A549 (cell line): ENCODE data around the gene GNLY. TPM values are rescaled to one million over a fixed set of nuclear protein-coding genes. Genes with fewer than 3 reads are reported as not detected.
A peak's percentile ranks its signal among the peaks of the same experiment; 100 is the strongest.

Experiments
- ATAC-seq, 2 experiments: fragments of 200-7000 bp in 1 of 2; fragments of >200 bp in 1 of 2; cut with Nextera tagmentation in 1 of 2; cut with Tn5 transposase in 1 of 2; 3 replicates each; pipeline versions ENCODE4 v1.8.0 to v1.9.1; 2018 to 2020; ENCODE audit warnings: mild to moderate bottlenecking in 1 of 2, moderate library complexity in 1 of 2
- CTCF ChIA-PET: fragments of 300-600 bp; sonication (Branson Sonifier 250); formaldehyde crosslinking; extraction: SDS; loops from one replicate; lab custom pipeline; 2021; ENCODE audit warnings: antibody characterized with exemption, inconsistent platforms; lab: Yijun Ruan, JAX
- POLR2A ChIA-PET: fragments of 350-600 bp; formaldehyde crosslinking; extraction: SDS; loops from one replicate; lab custom pipeline; 2021; ENCODE audit warnings: antibody characterized with exemption, inconsistent platforms; lab: Yijun Ruan, JAX
- DNase-seq, 2 experiments: peaks; one replicate each; pipeline versions ENCODE4 v3.0.0 to v3.0.0-alpha.2; 2011 to 2016; ENCODE audit warnings: low read depth in 1 of 2, low spot score in 1 of 2
- FAIRE-seq: peaks from 2 replicates; lab custom pipeline; 2011; peaks lifted over from hg19 to GRCh38; lab: Jason Lieb, UNC
- H3K27ac ChIP-seq, 2 experiments: fragments of >200 bp; sonication (Bioruptor Twin); formaldehyde crosslinking; 3 replicates each; pipeline ENCODE4 v1.5.1; 2016 to 2017
- H3K4me1 ChIP-seq: fragments of >200 bp; sonication (Bioruptor Twin); formaldehyde crosslinking; 3 replicates; pipeline ENCODE4 v1.6.1; 2016
- H3K4me2 ChIP-seq: fragments of >200 bp; sonication (Bioruptor Twin); formaldehyde crosslinking; 3 replicates; pipeline ENCODE4 v1.6.1; 2016
- H3K4me3 ChIP-seq: fragments of >200 bp; sonication (Bioruptor Twin); formaldehyde crosslinking; 3 replicates; pipeline ENCODE4 v1.5.1; 2016
- H3K9me3 ChIP-seq: fragments of >200 bp; sonication (Bioruptor Twin); formaldehyde crosslinking; 3 replicates; pipeline ENCODE4 v1.6.1; 2016
- BHLHE40 ChIP-seq: IDR thresholded peaks from 2 replicates; pipeline ENCODE4 v1.6.1; 2012; ENCODE audit warnings: low read depth, low read length, inconsistent platforms
- CEBPB ChIP-seq, 2 experiments: fragments of >200 bp in 1 of 2; sonication (Bioruptor Twin) in 1 of 2; formaldehyde crosslinking in 1 of 2; IDR thresholded peaks; 2 replicates each; pipeline ENCODE4 v1.6.1; 2012 to 2016
- EP300 ChIP-seq, 2 experiments: fragments of >200 bp; sonication (Bioruptor Twin); formaldehyde crosslinking; IDR thresholded peaks; 2 replicates in 1 of 2; 3 replicates in 1 of 2; pipeline ENCODE4 v1.6.1; 2016 to 2017
- ESRRA ChIP-seq: fragments of 150-350 bp; IDR thresholded peaks from 2 replicates; pipeline ENCODE4 v1.6.1; 2014; ENCODE audit warnings: mild to moderate bottlenecking, low read length, borderline replicate concordance
- FOSB ChIP-seq: fragments of 250-450 bp; sonication (Bioruptor Pico); IDR thresholded peaks from 2 replicates; pipeline ENCODE4 v1.5.0; 2020; ENCODE audit warnings: mild to moderate bottlenecking, moderate library complexity
- FOXS1 ChIP-seq: fragments of 250-450 bp; sonication (Bioruptor Pico); IDR thresholded peaks from 2 replicates; pipeline ENCODE4 v1.5.0; 2020; ENCODE audit warnings: mild to moderate bottlenecking, moderate library complexity
- GATA3 ChIP-seq: IDR thresholded peaks from 2 replicates; pipeline ENCODE4 v1.6.1; 2012; ENCODE audit warnings: borderline replicate concordance
- HDAC2 ChIP-seq: fragments of 200-600 bp; sonication (generic); IDR thresholded peaks from 2 replicates; pipeline ENCODE4 v1.6.1; 2016
- HEYL ChIP-seq: fragments of 250-450 bp; sonication (Bioruptor Pico); IDR thresholded peaks from 2 replicates; pipeline ENCODE4 v1.8.0; 2021; ENCODE audit warnings: mild to moderate bottlenecking, moderate library complexity
- HOXA7 ChIP-seq: fragments of 250-450 bp; sonication (Bioruptor Pico); IDR thresholded peaks from 2 replicates; pipeline ENCODE4 v1.5.0; 2020; ENCODE audit warnings: mild to moderate bottlenecking, moderate library complexity
- HOXB13 ChIP-seq: fragments of 250-450 bp; sonication (Bioruptor Pico); IDR thresholded peaks from 2 replicates; pipeline ENCODE4 v1.5.0; 2020; ENCODE audit warnings: low read depth, mild to moderate bottlenecking, moderate library complexity
- JUN ChIP-seq, 2 experiments: fragments of >200 bp; sonication (Bioruptor Twin); formaldehyde crosslinking; IDR thresholded peaks; 2 replicates in 1 of 2; 3 replicates in 1 of 2; pipeline ENCODE4 v1.6.1; 2016 to 2017
- JUNB ChIP-seq: fragments of >200 bp; sonication (Bioruptor Twin); formaldehyde crosslinking; IDR thresholded peaks from 2 replicates; pipeline ENCODE4 v1.6.1; 2016
- MYC ChIP-seq: IDR thresholded peaks from 2 replicates; pipeline ENCODE4 v1.6.1; 2012; ENCODE audit warnings: mild to moderate bottlenecking, inconsistent platforms, low read length, improper control_type of control experiment, borderline replicate concordance
- NPAS2 ChIP-seq: fragments of 250-450 bp; sonication (Bioruptor Pico); IDR thresholded peaks from 2 replicates; pipeline ENCODE4 v1.8.0; 2022; ENCODE audit warnings: mild to moderate bottlenecking, moderate library complexity, borderline replicate concordance
- POLR2A ChIP-seq: IDR thresholded peaks from 2 replicates; pipeline ENCODE4 v1.6.1; 2012; ENCODE audit warnings: mild to moderate bottlenecking, low read length
- RARB ChIP-seq: fragments of 250-450 bp; sonication (Bioruptor Pico); IDR thresholded peaks from 2 replicates; pipeline ENCODE4 v1.8.0; 2021; ENCODE audit warnings: mild to moderate bottlenecking, moderate library complexity
- RFX5 ChIP-seq: fragments of 450-650 bp; IDR thresholded peaks from 2 replicates; pipeline ENCODE4 v1.7.1; 2014; ENCODE audit warnings: antibody characterized with exemption, mild to moderate bottlenecking, moderate library complexity
- RNF2 ChIP-seq: fragments of 200-600 bp; sonication (generic); IDR thresholded peaks from 2 replicates; pipeline ENCODE4 v1.6.1; 2016; ENCODE audit warnings: low read depth, mild to moderate bottlenecking, antibody characterized with exemption, moderate library complexity, borderline replicate concordance
- TFCP2L1 ChIP-seq: fragments of 250-450 bp; sonication (Bioruptor Pico); IDR thresholded peaks from 2 replicates; pipeline ENCODE4 v1.5.0; 2021; ENCODE audit warnings: mild to moderate bottlenecking
- TP53 ChIP-seq: fragments of 250-450 bp; sonication (Bioruptor Pico); IDR thresholded peaks from 2 replicates; pipeline ENCODE4 v1.5.0; 2021; ENCODE audit warnings: mild to moderate bottlenecking, moderate library complexity
- ZFP36 ChIP-seq: fragments of 450-650 bp; IDR thresholded peaks from 2 replicates; pipeline ENCODE4 v1.6.1; 2014; ENCODE audit warnings: borderline replicate concordance; ENCODE audit not compliant: partially characterized antibody
- WGBS: methylation state at CpG from one replicate; pipeline ENCODE4 v1.1.6; 2017; ENCODE audit errors: missing lambda C conversion rate; 5-methylcytosine and 5-hydroxymethylcytosine counted together
- polyA plus RNA-seq, 4 experiments: library from polyadenylated mRNA; depleted of rRNA in 3 of 4; stranded (reverse); fragments of >200 nt; fragmentation: RNase III in 1 of 4; extraction: RNeasy Plus Mini Kit Qiagen cat#74134 plus additional on column Dnase treatment in 1 of 4; gene quantifications; 2 replicates in 3 of 4; 3 replicates in 1 of 4; pipeline ENCODE4 v1.2.3, GENCODE V29; 2011 to 2017
- TF ChIP-seq, protein P1 (sequence below): fragments of >200 bp; sonication (Bioruptor Twin); formaldehyde crosslinking; IDR thresholded peaks from 3 replicates; pipeline ENCODE4 v1.6.1; 2016
- TF ChIP-seq, protein P2 (sequence below): IDR thresholded peaks from 2 replicates; pipeline ENCODE4 v1.6.1; 2012; ENCODE audit warnings: low read depth, borderline replicate concordance
- TF ChIP-seq, protein P3 (sequence below): fragments of 250-450 bp; sonication (Bioruptor Pico); IDR thresholded peaks from 2 replicates; pipeline ENCODE4 v1.5.0; 2021; ENCODE audit warnings: mild to moderate bottlenecking, moderate library complexity, borderline replicate concordance
- TF ChIP-seq, protein P4 (sequence below): fragments of 150-350 bp; IDR thresholded peaks from 2 replicates; pipeline ENCODE4 v1.6.1; 2014; ENCODE audit warnings: low read depth, mild to moderate bottlenecking, low read length
- TF ChIP-seq, protein P5 (sequence below): fragments of 250-450 bp; sonication (Bioruptor Pico); IDR thresholded peaks from 2 replicates; pipeline ENCODE4 v1.5.0; 2020; ENCODE audit warnings: low read depth, mild to moderate bottlenecking, moderate library complexity

GNLY gene
- polyA plus RNA-seq, 2 of the 4 experiments (the other 2 are of a cell fraction): not detected

DNA sequence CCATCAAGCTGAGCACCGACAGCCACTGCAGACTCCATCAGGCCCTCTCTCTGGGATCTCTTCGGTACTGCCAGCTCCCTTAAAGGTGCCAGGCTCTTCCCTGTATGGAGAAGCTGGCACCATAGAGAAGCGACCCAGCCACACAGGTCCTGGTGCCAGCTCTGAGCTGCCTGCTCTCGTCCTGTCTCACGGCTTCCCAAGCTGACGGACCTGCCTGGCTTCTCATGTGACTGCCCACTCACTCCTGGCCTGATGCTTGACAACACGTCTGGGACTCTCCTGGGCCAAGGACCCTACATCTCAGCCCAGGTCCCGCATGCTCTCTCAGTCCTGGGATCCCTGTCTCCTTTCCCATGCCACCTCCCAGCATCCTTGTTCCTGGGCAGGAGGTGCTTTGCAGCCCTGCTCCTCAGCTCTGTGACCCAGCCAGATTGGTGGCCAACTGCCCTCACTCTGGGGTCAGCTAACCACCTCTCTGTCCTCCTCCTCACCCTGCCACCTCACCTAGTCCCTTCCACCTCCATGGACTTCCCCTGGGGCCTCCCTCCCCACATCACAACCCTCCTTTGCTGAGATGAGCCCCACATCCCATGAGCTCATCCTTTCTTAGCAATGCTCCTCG, 47.2 kb downstream of the GNLY start:
- DNase-seq (peak in 1 of 2 experiments; percentile 31), FAIRE-seq (no peak)
- WGBS: 79% methylated on average over 9 of the region's 9 CpGs
- ChIA-PET CTCF (interaction anchor here (0.9 to 63.0 kb wide), 18 partner anchors 10 to 347 kb away, joined by 3 to 1675 read pairs (median 6); partner anchors contain the start of genes ATOH8, GNLY and ST3GAL5), POLR2A (interaction anchor here (0.7 to 3.1 kb wide), 8 partner anchors 10 to 365 kb away, joined by 3 to 29 read pairs (median 8); partner anchors contain the start of genes ATOH8, POLR1A and PTCD3)
- Histone ChIP-seq H3K4me1 (peaks cover 60% of the 10 kb centered on the region), H3K9me3 (peaks cover 9% of the 10 kb centered on the region), H3K4me3 (no peak overlapping the region), H3K27ac (peak overlapping the region; percentile 93 to 97), H3K4me2 (peak overlapping the region; percentile 95)
- TF ChIP-seq ZFP36: no peak
- no peak for TF ChIP-seq GATA3
- no peak for TF ChIP-seq RFX5
- no peak for TF ChIP-seq RARB
- TF ChIP-seq, protein P1, sequence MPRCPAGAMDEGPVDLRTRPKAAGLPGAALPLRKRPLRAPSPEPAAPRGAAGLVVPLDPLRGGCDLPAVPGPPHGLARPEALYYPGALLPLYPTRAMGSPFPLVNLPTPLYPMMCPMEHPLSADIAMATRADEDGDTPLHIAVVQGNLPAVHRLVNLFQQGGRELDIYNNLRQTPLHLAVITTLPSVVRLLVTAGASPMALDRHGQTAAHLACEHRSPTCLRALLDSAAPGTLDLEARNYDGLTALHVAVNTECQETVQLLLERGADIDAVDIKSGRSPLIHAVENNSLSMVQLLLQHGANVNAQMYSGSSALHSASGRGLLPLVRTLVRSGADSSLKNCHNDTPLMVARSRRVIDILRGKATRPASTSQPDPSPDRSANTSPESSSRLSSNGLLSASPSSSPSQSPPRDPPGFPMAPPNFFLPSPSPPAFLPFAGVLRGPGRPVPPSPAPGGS: no peak
- TF ChIP-seq HOXB13: no peak
- TF ChIP-seq, protein P2, sequence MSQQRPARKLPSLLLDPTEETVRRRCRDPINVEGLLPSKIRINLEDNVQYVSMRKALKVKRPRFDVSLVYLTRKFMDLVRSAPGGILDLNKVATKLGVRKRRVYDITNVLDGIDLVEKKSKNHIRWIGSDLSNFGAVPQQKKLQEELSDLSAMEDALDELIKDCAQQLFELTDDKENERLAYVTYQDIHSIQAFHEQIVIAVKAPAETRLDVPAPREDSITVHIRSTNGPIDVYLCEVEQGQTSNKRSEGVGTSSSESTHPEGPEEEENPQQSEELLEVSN: no peak
- TF ChIP-seq EP300 (IDR thresholded peaks at IDR 0.05): no peak
- no peak for TF ChIP-seq POLR2A
- TF ChIP-seq CEBPB (IDR thresholded peaks at IDR 0.05): no peak
- no peak for TF ChIP-seq ESRRA
- no peak for TF ChIP-seq JUNB
- TF ChIP-seq BHLHE40: no peak
- no peak for TF ChIP-seq HEYL (CRISPR knock-in tag)
- TF ChIP-seq FOSB (CRISPR knock-in tag): no peak
- TF ChIP-seq, protein P3, sequence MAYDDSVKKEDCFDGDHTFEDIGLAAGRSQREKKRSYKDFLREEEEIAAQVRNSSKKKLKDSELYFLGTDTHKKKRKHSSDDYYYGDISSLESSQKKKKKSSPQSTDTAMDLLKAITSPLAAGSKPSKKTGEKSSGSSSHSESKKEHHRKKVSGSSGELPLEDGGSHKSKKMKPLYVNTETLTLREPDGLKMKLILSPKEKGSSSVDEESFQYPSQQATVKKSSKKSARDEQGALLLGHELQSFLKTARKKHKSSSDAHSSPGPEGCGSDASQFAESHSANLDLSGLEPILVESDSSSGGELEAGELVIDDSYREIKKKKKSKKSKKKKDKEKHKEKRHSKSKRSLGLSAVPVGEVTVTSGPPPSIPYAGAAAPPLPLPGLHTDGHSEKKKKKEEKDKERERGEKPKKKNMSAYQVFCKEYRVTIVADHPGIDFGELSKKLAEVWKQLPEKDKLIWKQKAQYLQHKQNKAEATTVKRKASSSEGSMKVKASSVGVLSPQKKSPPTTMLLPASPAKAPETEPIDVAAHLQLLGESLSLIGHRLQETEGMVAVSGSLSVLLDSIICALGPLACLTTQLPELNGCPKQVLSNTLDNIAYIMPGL (CRISPR knock-in tag): no peak
- TF ChIP-seq, all 56 proteins: peak for 0
- peak in 1 of 2 experiments; percentile 8 for ATAC-seq

DNA sequence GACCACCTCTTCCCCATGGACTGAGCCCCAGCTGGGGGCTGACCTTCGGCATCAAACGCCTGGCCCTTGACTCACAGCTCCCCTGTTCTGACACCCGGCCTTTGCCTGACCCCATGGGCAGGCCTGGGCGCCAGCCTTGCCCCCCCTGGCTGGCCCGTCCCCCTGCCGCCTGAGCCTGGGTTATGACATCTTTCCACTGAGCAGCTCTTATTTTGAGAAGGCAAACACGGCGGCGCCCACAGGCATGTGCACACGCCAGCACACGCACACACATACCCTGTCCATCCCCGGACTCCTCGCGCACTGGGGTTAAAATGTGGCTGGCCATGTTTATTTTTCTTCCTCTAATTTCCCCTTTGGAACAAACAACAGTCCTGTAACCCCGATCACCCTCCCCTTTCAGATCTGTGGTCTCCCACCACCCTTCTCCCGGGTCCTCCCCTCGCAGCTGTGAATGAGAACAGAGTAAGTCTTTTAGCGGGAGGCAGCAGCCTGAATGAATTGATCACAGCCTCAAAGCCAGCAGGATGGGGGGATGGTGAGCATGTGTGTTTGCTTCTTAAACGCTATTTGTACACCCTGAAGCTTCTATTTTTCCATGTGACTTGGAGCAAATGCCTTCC, 47.8 kb downstream of the GNLY start:
- peak overlapping the region; percentile 21; the same call in 2 of the 3 replicates for H3K4me3 ChIP-seq
- H3K4me2 ChIP-seq: peak overlapping the region; percentile 95
- peak; percentile 81 to 86 for ATAC-seq
- H3K4me1 ChIP-seq: peaks cover 60% of the 10 kb centered on the region
- H3K27ac ChIP-seq: peak overlapping the region; percentile 93 to 97
- peak; percentile 73 to 92 for DNase-seq
- ChIA-PET POLR2A (interaction anchor here (0.7 to 3.1 kb wide), 9 partner anchors 9 to 364 kb away, joined by 3 to 29 read pairs (median 5); partner anchors contain the start of genes ATOH8, POLR1A and PTCD3), CTCF (interaction anchor here (0.7 to 63.0 kb wide), 25 partner anchors 9 to 346 kb away, joined by 3 to 1675 read pairs (median 5); partner anchors contain the start of genes ATOH8, GNLY and ST3GAL5)
- no peak for FAIRE-seq
- H3K9me3 ChIP-seq: peaks cover 9% of the 10 kb centered on the region
- 1% methylated on average over 18 of the region's 19 CpGs for WGBS
- TF ChIP-seq HOXA7 (CRISPR knock-in tag) (no peak), RNF2 (no peak), TFCP2L1 (CRISPR knock-in tag) (peak; percentile 49; the same call in 1 of the 2 replicates), HEYL (CRISPR knock-in tag) (no peak), JUN (IDR thresholded peaks at IDR 0.05) (no peak; a peak in 3 of 5 replicates), HDAC2 (no peak; the same call in 1 of the 2 replicates), CEBPB (IDR thresholded peaks at IDR 0.05) (peak in 1 of 2 experiments; percentile 88; a peak in 3 of 4 replicates), HOXB13 (no peak; the same call in 1 of the 2 replicates), NPAS2 (CRISPR knock-in tag) (no peak), ESRRA (no peak), EP300 (IDR thresholded peaks at IDR 0.05) (peak; percentile 45 to 89; a peak in 3 of 5 replicates), MYC (peak; percentile 75), TP53 (CRISPR knock-in tag) (peak; percentile 86), FOXS1 (CRISPR knock-in tag) (0 out of 2 replicates have a peak, but pooled peaks have one; percentile 31), BHLHE40 (peak; percentile 52; the same call in 1 of the 2 replicates)
- TF ChIP-seq, protein P4, sequence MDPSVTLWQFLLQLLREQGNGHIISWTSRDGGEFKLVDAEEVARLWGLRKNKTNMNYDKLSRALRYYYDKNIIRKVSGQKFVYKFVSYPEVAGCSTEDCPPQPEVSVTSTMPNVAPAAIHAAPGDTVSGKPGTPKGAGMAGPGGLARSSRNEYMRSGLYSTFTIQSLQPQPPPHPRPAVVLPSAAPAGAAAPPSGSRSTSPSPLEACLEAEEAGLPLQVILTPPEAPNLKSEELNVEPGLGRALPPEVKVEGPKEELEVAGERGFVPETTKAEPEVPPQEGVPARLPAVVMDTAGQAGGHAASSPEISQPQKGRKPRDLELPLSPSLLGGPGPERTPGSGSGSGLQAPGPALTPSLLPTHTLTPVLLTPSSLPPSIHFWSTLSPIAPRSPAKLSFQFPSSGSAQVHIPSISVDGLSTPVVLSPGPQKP: no peak
- TF ChIP-seq, protein P3 (CRISPR knock-in tag): no peak
- TF ChIP-seq, protein P5, sequence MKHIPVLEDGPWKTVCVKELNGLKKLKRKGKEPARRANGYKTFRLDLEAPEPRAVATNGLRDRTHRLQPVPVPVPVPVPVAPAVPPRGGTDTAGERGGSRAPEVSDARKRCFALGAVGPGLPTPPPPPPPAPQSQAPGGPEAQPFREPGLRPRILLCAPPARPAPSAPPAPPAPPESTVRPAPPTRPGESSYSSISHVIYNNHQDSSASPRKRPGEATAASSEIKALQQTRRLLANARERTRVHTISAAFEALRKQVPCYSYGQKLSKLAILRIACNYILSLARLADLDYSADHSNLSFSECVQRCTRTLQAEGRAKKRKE (CRISPR knock-in tag): peak; percentile 72
